ENCODE data around the gene FGFR4. TPM values are rescaled to one million over a fixed set of nuclear protein-coding genes. Genes with fewer than 3 reads are reported as not detected.
"Not testable (repeated sequence)": the region's sequence is repeated elsewhere in the genome, so short reads cannot be mapped to it uniquely, and the experiment has no call there.

Gene FGFR4
- total RNA-seq, 4 donors from 2014 or later, result 15.3 to 86.2 (median 22.2) TPM

GRCh38 chr5:177045631-177046030 lies 41.1 kb upstream of the FGFR4 start:
- Histone ChIP-seq H3K27ac (peak overlapping the region; percentile 1 to 60 (median 32)), H3K27me3 (no peaks in the 10 kb centered on the region), H3K4me3 (no peak overlapping the region), H3K9me3 (no peaks in the 10 kb centered on the region), H3K36me3 (peaks cover 0 to 9% (median 3%) of the 10 kb centered on the region in 4 donors), H3K4me1 (peaks cover 0 to 4% (median 0%) of the 10 kb centered on the region in 4 donors)
- peak; percentile 37 for DNase-seq
- in situ Hi-C loops (cut with MboI; ENCODE audit: low pct_ligation_motif_present in 1 of 4, low pct_unique_long_range_greater_than_20kb in 1 of 4, low sequenced_read_pairs in 3 of 4) (no loop called here), intact Hi-C loops (cut with DNase I; ENCODE audit: low total_unique reads) (no loop called here)
- TF ChIP-seq EP300 (IDR thresholded peaks at IDR 0.05; ENCODE audit: low read depth) (no peak), POLR2AphosphoS5 (IDR thresholded peaks at IDR 0.05) (peak in 1 of 3 donors; percentile 39)
- WGBS, 2 donors (ENCODE audit: low coverage in 1 of 2), result 47 to 84% methylated on average over 2 to 4 of the region's 4 CpGs

GRCh38 chr5:177048531-177048930 lies 38.2 kb upstream of the FGFR4 start:
- H3K27me3 ChIP-seq; intact Hi-C loops (cut with DNase I; ENCODE audit: low total_unique reads); DNase-seq; H3K4me3 ChIP-seq; H3K36me3 ChIP-seq; H3K27ac ChIP-seq; in situ Hi-C loops (cut with MboI; ENCODE audit: low pct_ligation_motif_present in 1 of 4, low pct_unique_long_range_greater_than_20kb in 1 of 4, low sequenced_read_pairs in 3 of 4); H3K9me3 ChIP-seq; H3K4me1 ChIP-seq: not testable (repeated sequence)
- 93 to 98% methylated on average over 7 of the region's 7 CpGs for WGBS, 2 donors (ENCODE audit: low coverage in 1 of 2)

GRCh38 chr5:177049285-177049684 lies 37.4 kb upstream of the FGFR4 start:
- Histone ChIP-seq H3K4me1 (peaks cover 0 to 4% (median 0%) of the 10 kb centered on the region in 4 donors), H3K9me3 (no peaks in the 10 kb centered on the region), H3K4me3 (no peak overlapping the region), H3K27ac (no peak overlapping the region), H3K27me3 (no peaks in the 10 kb centered on the region), H3K36me3 (peaks cover 0 to 6% (median 2%) of the 10 kb centered on the region in 4 donors)
- DNase-seq, result no peak
- no peak for TF ChIP-seq EP300 (IDR thresholded peaks at IDR 0.05; ENCODE audit: low read depth)
- TF ChIP-seq POLR2AphosphoS5 (IDR thresholded peaks at IDR 0.05), result no peak
- intact Hi-C loops (cut with DNase I; ENCODE audit: low total_unique reads), result no loop called here
- WGBS, 2 donors (ENCODE audit: low coverage in 1 of 2), result 91 to 100% methylated on average over 1 to 5 of the region's 5 CpGs
- in situ Hi-C loops (cut with MboI; ENCODE audit: low pct_ligation_motif_present in 1 of 4, low pct_unique_long_range_greater_than_20kb in 1 of 4, low sequenced_read_pairs in 3 of 4), result no loop called here

GRCh38 chr5:177064500-177065277 lies 22.0 kb upstream of the FGFR4 start:
- DNase-seq, result no peak
- Histone ChIP-seq H3K9me3 (no peaks in the 10 kb centered on the region), H3K27me3 (no peaks in the 10 kb centered on the region), H3K4me1 (peaks cover 0 to 9% (median 1%) of the 10 kb centered on the region in 4 donors), H3K27ac (no peak overlapping the region), H3K36me3 (peaks cover 0 to 3% (median 0%) of the 10 kb centered on the region in 4 donors), H3K4me3 (no peak overlapping the region)
- intact Hi-C loops (cut with DNase I; ENCODE audit: low total_unique reads) (loop anchor here (5.0 kb wide), 1 partner anchor 1277 kb away; no protein-coding TSS in a partner anchor), in situ Hi-C loops (cut with MboI; ENCODE audit: low pct_ligation_motif_present in 1 of 4, low pct_unique_long_range_greater_than_20kb in 1 of 4, low sequenced_read_pairs in 3 of 4) (no loop called here)
- WGBS, 2 donors (ENCODE audit: low coverage in 1 of 2), result 84% methylated on average over 11 of the region's 12 CpGs; no CpG with 5 or more reads in 1 of the 2 donors
- TF ChIP-seq POLR2AphosphoS5 (IDR thresholded peaks at IDR 0.05) (no peak), CTCF (IDR thresholded peaks at IDR 0.05) (no peak), POLR2A (IDR thresholded peaks at IDR 0.05) (no peak), EP300 (IDR thresholded peaks at IDR 0.05; ENCODE audit: low read depth) (no peak)

GRCh38 chr5:177065491-177065890 lies 21.2 kb upstream of the FGFR4 start:
- intact Hi-C loops (cut with DNase I; ENCODE audit: low total_unique reads) (no loop called here), in situ Hi-C loops (cut with MboI; ENCODE audit: low pct_ligation_motif_present in 1 of 4, low pct_unique_long_range_greater_than_20kb in 1 of 4, low sequenced_read_pairs in 3 of 4) (no loop called here)
- Histone ChIP-seq H3K27ac (peak overlapping the region in 1 of 4 donors; percentile 24), H3K9me3 (no peaks in the 10 kb centered on the region), H3K27me3 (no peaks in the 10 kb centered on the region), H3K4me3 (no peak overlapping the region), H3K4me1 (peaks cover 0 to 9% (median 1%) of the 10 kb centered on the region in 4 donors), H3K36me3 (peaks cover 0 to 3% (median 0%) of the 10 kb centered on the region in 4 donors)
- TF ChIP-seq EP300 (IDR thresholded peaks at IDR 0.05; ENCODE audit: low read depth), result no peak
- no peak for TF ChIP-seq POLR2AphosphoS5 (IDR thresholded peaks at IDR 0.05)
- TF ChIP-seq POLR2A (IDR thresholded peaks at IDR 0.05), result no peak
- no peak for TF ChIP-seq CTCF (IDR thresholded peaks at IDR 0.05)
- WGBS, 2 donors (ENCODE audit: low coverage in 1 of 2), result 59 to 70% methylated on average over 2 to 6 of the region's 6 CpGs
- no peak for DNase-seq

Data from transverse colon (tissue), 4 donors.